Smooth muscle cell (in vitro differentiated cells): ENCODE data around the gene ZNRF1. TPM values are rescaled to one million over a fixed set of nuclear protein-coding genes. Genes with fewer than 3 reads are reported as not detected.

Experiments
- DNase-seq: peaks from one replicate; lab custom pipeline; 2025; ENCODE audit not compliant: unreplicated experiment; lab: John Stamatoyannopoulos, UW
- H2AFZ ChIP-seq: fragments of 200-600 bp; sonication (generic); 2 replicates; pipeline ENCODE4 v1.6.0; 2016; ENCODE audit warnings: antibody characterized with exemption, low read depth, mild to moderate bottlenecking
- H3F3A ChIP-seq: fragments of 200-600 bp; sonication (generic); 2 replicates; pipeline ENCODE4 v1.6.0; 2017; ENCODE audit warnings: antibody characterized with exemption, low read depth
- H3K27ac ChIP-seq: fragments of 200-600 bp; sonication (generic); 2 replicates; pipeline ENCODE4 v1.5.1; 2016; ENCODE audit warnings: low read depth, mild to moderate bottlenecking
- H3K27me3 ChIP-seq: fragments of 200-600 bp; sonication (generic); 2 replicates; pipeline ENCODE4 v1.6.1; 2016; ENCODE audit warnings: low read depth, mild to moderate bottlenecking
- H3K36me3 ChIP-seq: fragments of 200-600 bp; sonication (generic); 2 replicates; pipeline ENCODE4 v1.5.1; 2016; ENCODE audit warnings: low read depth
- H3K4me1 ChIP-seq: fragments of 200-600 bp; sonication (generic); 2 replicates; pipeline ENCODE4 v1.5.1; 2016; ENCODE audit warnings: low read depth
- H3K4me2 ChIP-seq: fragments of 200-600 bp; sonication (generic); 2 replicates; pipeline ENCODE4 v1.6.0; 2016; ENCODE audit warnings: mild to moderate bottlenecking
- H3K4me3 ChIP-seq: fragments of 200-600 bp; sonication (generic); 2 replicates; pipeline ENCODE4 v1.5.1; 2016; ENCODE audit warnings: mild to moderate bottlenecking
- H3K79me2 ChIP-seq: fragments of 200-600 bp; sonication (generic); 2 replicates; pipeline ENCODE4 v1.6.0; 2016; ENCODE audit warnings: low read depth, mild to moderate bottlenecking
- H3K9ac ChIP-seq: fragments of 200-600 bp; sonication (generic); 2 replicates; pipeline ENCODE4 v1.6.0; 2016; ENCODE audit warnings: low read depth
- H3K9me3 ChIP-seq: fragments of 200-600 bp; sonication (generic); replicated peaks from 2 replicates; pipeline ENCODE4 v1.5.1; 2016; ENCODE audit warnings: low read depth
- H4K20me1 ChIP-seq: fragments of 200-600 bp; sonication (generic); 2 replicates; pipeline ENCODE4 v1.6.0; 2016; ENCODE audit warnings: low read depth
- CTCF ChIP-seq: fragments of 200-600 bp; sonication (generic); IDR thresholded peaks from 2 replicates; pipeline ENCODE4 v1.5.1; 2017; ENCODE audit warnings: borderline replicate concordance, mild to moderate bottlenecking, antibody characterized with exemption; ENCODE audit not compliant: insufficient read depth, poor library complexity, severe bottlenecking
- WGBS: methylation state at CpG from one replicate; pipeline ENCODE4 v1.1.7; 2016; ENCODE audit warnings: low lambda C conversion rate; 5-methylcytosine and 5-hydroxymethylcytosine counted together
- polyA plus RNA-seq: library from polyadenylated mRNA; unstranded; fragments of >200 nt; fragmentation: Nextera tagmentation; extraction: Ambion mirVana; gene quantifications from 2 replicates; pipeline ENCODE4 v1.2.1, GENCODE V29; 2016
- total RNA-seq: library from RNA; depleted of rRNA; stranded (reverse); fragments of >200 nt; gene quantifications from 2 replicates; pipeline ENCODE4 v1.2.3, GENCODE V29; 2014

The ZNRF1 gene
- total and polyA plus RNA-seq, 2 experiments from 2014 or later = 18.2 to 45.4 TPM

GRCh38 chr16:75032655-75033054 lies 33.8 kb downstream of the ZNRF1 start:
- H3K36me3 ChIP-seq = peaks cover 3% of the 10 kb centered on the region
- H3K4me1 ChIP-seq = no peaks in the 10 kb centered on the region
- H3K9ac ChIP-seq = no peak overlapping the region
- DNase-seq = no peak
- no peaks in the 10 kb centered on the region for H3K27me3 ChIP-seq
- TF ChIP-seq CTCF = no peak
- H3K9me3 ChIP-seq = no peaks in the 10 kb centered on the region
- peaks cover 87% of the 10 kb centered on the region for H3K79me2 ChIP-seq
- H4K20me1 ChIP-seq = peaks cover 78% of the 10 kb centered on the region
- H3K4me2 ChIP-seq = no peak overlapping the region
- no peaks in the 10 kb centered on the region for H3F3A ChIP-seq
- no peak overlapping the region for H2AFZ ChIP-seq
- H3K4me3 ChIP-seq = no peak overlapping the region
- H3K27ac ChIP-seq = no peak overlapping the region

- WGBS = 97% methylated on average over 9 of the region's 9 CpGs
- H3K4me1 ChIP-seq = no peaks in the 10 kb centered on the region
- H3K79me2 ChIP-seq = peaks cover 81% of the 10 kb centered on the region
Observed at GRCh38 chr16:75035410-75035968, 36.7 kb downstream of the ZNRF1 start.

GRCh38 chr16:75038036-75038858 lies 39.4 kb downstream of the ZNRF1 start:
- Histone ChIP-seq H2AFZ (no peak overlapping the region), H3K79me2 (peaks cover 68% of the 10 kb centered on the region), H3K27ac (no peak overlapping the region), H3K4me3 (no peak overlapping the region), H4K20me1 (peaks cover 70% of the 10 kb centered on the region), H3K9me3 (no peaks in the 10 kb centered on the region), H3K4me2 (no peak overlapping the region), H3K4me1 (no peaks in the 10 kb centered on the region), H3F3A (no peaks in the 10 kb centered on the region), H3K36me3 (peaks cover 3% of the 10 kb centered on the region), H3K27me3 (no peaks in the 10 kb centered on the region), H3K9ac (no peak overlapping the region)
- no peak for DNase-seq
- 79% methylated on average over 3 of the region's 3 CpGs for WGBS
- no peak for TF ChIP-seq CTCF

More at GRCh38 chr16:75035410-75035968, 36.7 kb downstream of the ZNRF1 start:
- H3K4me2 ChIP-seq = no peak overlapping the region
- H3K27ac ChIP-seq = no peak overlapping the region
- H3K4me3 ChIP-seq = no peak overlapping the region
- no peak overlapping the region for H3K9ac ChIP-seq
- no peaks in the 10 kb centered on the region for H3K27me3 ChIP-seq
- TF ChIP-seq CTCF = no peak
- no peaks in the 10 kb centered on the region for H3F3A ChIP-seq
- no peak for DNase-seq
- peaks cover 70% of the 10 kb centered on the region for H4K20me1 ChIP-seq
- no peak overlapping the region for H2AFZ ChIP-seq
- H3K9me3 ChIP-seq = no peaks in the 10 kb centered on the region
- peaks cover 3% of the 10 kb centered on the region for H3K36me3 ChIP-seq
